Measurements from ENCODE around the gene FBLN2. TPM values are rescaled to one million over a fixed set of nuclear protein-coding genes. Genes with fewer than 3 reads are reported as not detected.
A peak's percentile ranks its signal among the peaks of the same experiment; 100 is the strongest.

The FBLN2 gene
- total and polyA plus RNA-seq, 4 donors: 16.7 to 494 (median 68.4) TPM

DNA sequence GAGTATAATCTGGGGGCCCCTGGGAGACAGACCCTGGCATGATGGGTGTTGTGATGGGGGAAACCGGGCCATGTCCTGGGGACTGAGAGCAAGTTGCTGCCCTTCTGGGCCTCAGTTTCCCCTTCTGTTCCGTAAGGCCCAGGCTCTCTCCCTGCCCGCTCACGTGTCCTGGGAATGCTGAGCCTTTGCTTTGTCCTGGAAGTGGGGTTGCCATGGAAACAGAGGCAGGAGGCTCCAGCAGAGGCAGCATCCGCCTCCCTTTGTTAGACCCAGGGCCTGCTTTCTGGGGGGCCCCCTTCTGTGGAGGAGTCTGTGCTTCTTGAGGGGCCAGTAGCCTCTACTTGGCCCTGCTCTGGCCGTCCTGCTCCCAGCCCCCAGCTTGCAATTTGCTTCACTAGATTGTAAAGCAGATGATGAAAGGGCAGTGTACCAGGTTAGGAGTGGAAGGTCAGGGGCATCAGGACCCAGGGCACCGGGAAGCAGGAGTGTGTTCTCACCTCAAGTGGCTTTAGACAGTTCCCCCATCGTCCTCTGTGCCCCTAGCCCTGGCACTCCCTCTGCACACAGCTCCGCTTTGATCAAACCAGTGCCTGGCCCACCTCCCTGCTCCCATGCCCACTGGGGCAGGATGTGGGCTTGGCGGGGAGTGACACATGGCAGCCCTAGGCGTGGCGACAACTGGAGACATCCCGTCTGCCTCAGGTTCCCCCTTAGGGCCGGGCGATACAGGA is 105.6 kb downstream of the FBLN2 start:
- DNase-seq: no peak
- Histone ChIP-seq H3K36me3 (ENCODE audit: control insufficient read depth in 1 of 2, insufficient read depth in 2 of 2, low read length in 1 of 2) (no peaks in the 10 kb centered on the region), H3K27ac (ENCODE audit: low read depth in 1 of 2, low read length in 2 of 2) (no peak overlapping the region), H3K27me3 (ENCODE audit: control insufficient read depth in 1 of 2, insufficient read depth in 2 of 2, low read length in 1 of 2) (no peaks in the 10 kb centered on the region), H3K4me3 (ENCODE audit: low read length in 2 of 2) (no peak overlapping the region), H3K9me3 (ENCODE audit: control insufficient read depth, low read length) (no peaks in the 10 kb centered on the region), H3K4me1 (ENCODE audit: control insufficient read depth in 1 of 2, insufficient read depth in 2 of 2, low read length in 2 of 2) (no peaks in the 10 kb centered on the region)
- intact Hi-C loops (cut with DNase I): loop anchor here (10.0 kb wide), 1 partner anchor 230 kb away; the partner anchor contains the start of gene WNT7A (in 2 of the 2)
- WGBS, 2 donors: 82 to 83% methylated on average over 15 of the region's 15 CpGs
- no peak for ATAC-seq (ENCODE audit: low FRiP score)

DNA sequence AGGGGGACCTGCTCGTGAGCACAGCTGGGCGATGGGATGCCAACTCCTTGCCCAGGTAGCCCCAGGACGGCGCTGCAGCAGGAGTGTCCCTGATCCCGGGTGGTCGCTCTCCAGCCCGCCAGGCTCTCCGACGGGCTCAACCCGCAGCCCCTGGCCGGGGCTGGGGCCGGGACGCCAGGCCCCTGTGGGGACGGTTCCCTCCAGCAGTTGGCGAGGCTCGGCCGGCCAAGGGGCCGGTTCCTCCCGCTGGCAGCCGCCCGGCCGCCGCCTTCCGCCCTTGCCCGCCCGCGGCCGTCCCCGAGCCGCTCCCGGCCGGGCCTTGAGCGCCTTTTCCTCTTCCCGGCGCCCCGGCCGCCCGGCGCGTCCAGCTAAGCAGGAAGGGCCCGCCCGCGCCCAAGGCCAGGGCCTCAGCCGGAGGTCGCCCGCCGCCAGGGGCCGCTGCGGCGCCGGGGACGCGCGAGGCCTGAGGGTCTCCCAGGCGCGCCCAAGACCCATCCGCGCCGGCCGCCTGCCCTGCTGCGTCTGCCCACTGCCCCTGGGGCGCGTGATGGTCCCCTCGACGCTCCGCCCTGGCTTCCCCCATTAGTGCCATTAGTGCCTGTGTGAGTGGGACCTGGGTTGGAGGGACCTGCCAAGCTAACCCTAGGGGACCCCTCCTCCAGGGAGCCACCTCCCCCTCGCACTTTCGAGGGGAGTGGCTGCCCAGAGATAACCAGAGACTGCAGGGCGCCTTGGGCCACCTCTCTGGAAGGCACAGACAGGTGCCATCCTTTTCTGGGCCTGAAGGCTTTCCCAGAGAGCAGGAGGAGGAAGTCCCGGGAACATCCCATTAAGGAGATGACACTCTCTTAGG is 106.4 kb downstream of the FBLN2 start:
- Histone ChIP-seq H3K27ac (ENCODE audit: low read depth in 1 of 2, low read length in 2 of 2) (no peak overlapping the region), H3K9me3 (ENCODE audit: control insufficient read depth, low read length) (no peaks in the 10 kb centered on the region), H3K4me3 (ENCODE audit: low read length in 2 of 2) (no peak overlapping the region), H3K36me3 (ENCODE audit: control insufficient read depth in 1 of 2, insufficient read depth in 2 of 2, low read length in 1 of 2) (no peaks in the 10 kb centered on the region), H3K27me3 (ENCODE audit: control insufficient read depth in 1 of 2, insufficient read depth in 2 of 2, low read length in 1 of 2) (no peaks in the 10 kb centered on the region), H3K4me1 (ENCODE audit: control insufficient read depth in 1 of 2, insufficient read depth in 2 of 2, low read length in 2 of 2) (no peaks in the 10 kb centered on the region)
- peak in 1 of 2 donors; percentile 83 for DNase-seq
- ATAC-seq (ENCODE audit: low FRiP score): no peak
- WGBS, 2 donors: 10 to 13% methylated on average over 55 to 70 of the region's 70 CpGs
- intact Hi-C loops (cut with DNase I): loop anchor here (10.0 kb wide), 1 partner anchor 230 kb away; the partner anchor contains the start of gene WNT7A (in 2 of the 2)

- H3K4me1 ChIP-seq (ENCODE audit: control insufficient read depth in 1 of 2, insufficient read depth in 2 of 2, low read length in 2 of 2): no peaks in the 10 kb centered on the region
- H3K27ac ChIP-seq (ENCODE audit: low read depth in 1 of 2, low read length in 2 of 2): no peak overlapping the region
- intact Hi-C loops (cut with DNase I): loop anchor here (10.0 kb wide), 1 partner anchor 228 kb away; the partner anchor contains the start of gene WNT7A (in 2 of the 2)
- H3K36me3 ChIP-seq (ENCODE audit: control insufficient read depth in 1 of 2, insufficient read depth in 2 of 2, low read length in 1 of 2): no peaks in the 10 kb centered on the region
- no peak for DNase-seq
- no peak overlapping the region for H3K4me3 ChIP-seq (ENCODE audit: low read length in 2 of 2)
- H3K9me3 ChIP-seq (ENCODE audit: control insufficient read depth, low read length): no peaks in the 10 kb centered on the region
- H3K27me3 ChIP-seq (ENCODE audit: control insufficient read depth in 1 of 2, insufficient read depth in 2 of 2, low read length in 1 of 2): no peaks in the 10 kb centered on the region
- 83 to 94% methylated on average over 8 of the region's 8 CpGs for WGBS, 2 donors
- ATAC-seq (ENCODE audit: low FRiP score): no peak
Measured at GRCh38 chr3:13656584-13657301, 107.8 kb downstream of the FBLN2 start.

- peak; percentile 68 for ATAC-seq (ENCODE audit: low FRiP score)
- intact Hi-C loops (cut with DNase I): loop anchor here (10.0 kb wide), 1 partner anchor 227 kb away; the partner anchor contains the start of gene WNT7A (in 2 of the 2)
- Histone ChIP-seq H3K27ac (ENCODE audit: low read depth in 1 of 2, low read length in 2 of 2) (no peak overlapping the region), H3K9me3 (ENCODE audit: control insufficient read depth, low read length) (no peaks in the 10 kb centered on the region), H3K4me3 (ENCODE audit: low read length in 2 of 2) (no peak overlapping the region), H3K4me1 (ENCODE audit: control insufficient read depth in 1 of 2, insufficient read depth in 2 of 2, low read length in 2 of 2) (no peaks in the 10 kb centered on the region), H3K27me3 (ENCODE audit: control insufficient read depth in 1 of 2, insufficient read depth in 2 of 2, low read length in 1 of 2) (no peaks in the 10 kb centered on the region), H3K36me3 (ENCODE audit: control insufficient read depth in 1 of 2, insufficient read depth in 2 of 2, low read length in 1 of 2) (no peaks in the 10 kb centered on the region)
- peak in 1 of 2 donors; percentile 86 for DNase-seq
- 10 to 12% methylated on average over 24 to 25 of the region's 25 CpGs for WGBS, 2 donors
Measured at GRCh38 chr3:13657660-13658435, 108.9 kb downstream of the FBLN2 start.

GRCh38 chr3:13658681-13659080 is 109.8 kb downstream of the FBLN2 start:
- Histone ChIP-seq H3K27ac (ENCODE audit: low read depth in 1 of 2, low read length in 2 of 2) (no peak overlapping the region), H3K36me3 (ENCODE audit: control insufficient read depth in 1 of 2, insufficient read depth in 2 of 2, low read length in 1 of 2) (no peaks in the 10 kb centered on the region), H3K4me3 (ENCODE audit: low read length in 2 of 2) (no peak overlapping the region), H3K9me3 (ENCODE audit: control insufficient read depth, low read length) (no peaks in the 10 kb centered on the region), H3K4me1 (ENCODE audit: control insufficient read depth in 1 of 2, insufficient read depth in 2 of 2, low read length in 2 of 2) (no peaks in the 10 kb centered on the region), H3K27me3 (ENCODE audit: control insufficient read depth in 1 of 2, insufficient read depth in 2 of 2, low read length in 1 of 2) (no peaks in the 10 kb centered on the region)
- intact Hi-C loops (cut with DNase I): loop anchor here (10.0 kb wide), 1 partner anchor 226 kb away; the partner anchor contains the start of gene WNT7A (in 2 of the 2)
- ATAC-seq (ENCODE audit: low FRiP score): no peak
- 62 to 71% methylated on average over 8 of the region's 8 CpGs for WGBS, 2 donors
- DNase-seq: no peak

- H3K27me3 ChIP-seq (ENCODE audit: control insufficient read depth in 1 of 2, insufficient read depth in 2 of 2, low read length in 1 of 2): no peaks in the 10 kb centered on the region
- no peaks in the 10 kb centered on the region for H3K36me3 ChIP-seq (ENCODE audit: control insufficient read depth in 1 of 2, insufficient read depth in 2 of 2, low read length in 1 of 2)
- no peak overlapping the region for H3K4me3 ChIP-seq (ENCODE audit: low read length in 2 of 2)
- 77 to 82% methylated on average over 12 of the region's 12 CpGs for WGBS, 2 donors
- intact Hi-C loops (cut with DNase I): loop anchor here (10.0 kb wide), 1 partner anchor 225 kb away; the partner anchor contains the start of gene WNT7A (in 2 of the 2)
- no peak overlapping the region for H3K27ac ChIP-seq (ENCODE audit: low read depth in 1 of 2, low read length in 2 of 2)
- DNase-seq: no peak
- H3K4me1 ChIP-seq (ENCODE audit: control insufficient read depth in 1 of 2, insufficient read depth in 2 of 2, low read length in 2 of 2): no peaks in the 10 kb centered on the region
- ATAC-seq (ENCODE audit: low FRiP score): no peak
- no peaks in the 10 kb centered on the region for H3K9me3 ChIP-seq (ENCODE audit: control insufficient read depth, low read length)
Measured at GRCh38 chr3:13659221-13659969, 110.5 kb downstream of the FBLN2 start.

DNA sequence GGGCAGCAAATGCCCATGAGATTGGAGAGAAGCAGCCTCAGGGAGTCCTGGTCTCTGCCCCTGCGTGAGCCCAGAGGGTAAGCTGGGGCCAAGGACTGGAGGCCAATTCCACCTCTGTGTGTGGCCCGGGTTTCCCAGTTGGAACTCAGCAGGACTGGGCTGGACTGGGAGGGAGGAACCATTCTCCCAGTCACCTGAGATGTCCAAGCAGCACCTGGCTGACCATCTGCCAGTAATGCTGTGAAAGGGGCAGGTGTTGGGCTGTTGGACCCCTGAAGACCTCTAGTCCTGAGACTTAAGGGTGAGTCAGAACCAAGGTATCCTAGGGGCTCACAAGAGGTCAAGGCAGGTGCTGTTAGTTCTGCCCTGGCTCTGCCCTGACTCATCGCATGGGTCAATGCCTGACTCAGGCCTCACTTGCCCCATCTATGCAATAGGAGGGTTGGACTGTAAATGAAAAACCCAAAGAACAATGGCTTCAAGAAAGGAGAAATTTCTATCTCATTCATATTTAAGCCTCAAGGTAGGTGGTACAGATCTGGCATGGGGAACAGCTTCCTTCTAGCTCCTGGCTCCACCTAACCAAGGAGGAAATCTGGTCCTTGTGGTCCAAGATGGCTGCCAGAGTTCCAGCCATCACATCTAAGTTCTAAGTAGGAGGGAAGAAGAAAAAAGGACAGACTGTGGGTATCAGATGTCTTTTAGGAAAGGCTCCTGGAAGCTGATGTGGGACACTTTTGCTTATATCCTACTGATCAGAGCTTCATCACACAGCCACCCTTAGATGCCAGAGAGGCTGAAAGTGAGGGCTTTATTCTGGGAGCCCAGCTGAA is 111.3 kb downstream of the FBLN2 start:
- 80 to 98% methylated on average over 3 of the region's 3 CpGs for WGBS, 2 donors
- ATAC-seq (ENCODE audit: low FRiP score) (no peak), DNase-seq (no peak)
- Histone ChIP-seq H3K9me3 (ENCODE audit: control insufficient read depth, low read length) (no peaks in the 10 kb centered on the region), H3K4me3 (ENCODE audit: low read length in 2 of 2) (no peak overlapping the region), H3K27me3 (ENCODE audit: control insufficient read depth in 1 of 2, insufficient read depth in 2 of 2, low read length in 1 of 2) (no peaks in the 10 kb centered on the region), H3K36me3 (ENCODE audit: control insufficient read depth in 1 of 2, insufficient read depth in 2 of 2, low read length in 1 of 2) (no peaks in the 10 kb centered on the region), H3K27ac (ENCODE audit: low read depth in 1 of 2, low read length in 2 of 2) (no peak overlapping the region), H3K4me1 (ENCODE audit: control insufficient read depth in 1 of 2, insufficient read depth in 2 of 2, low read length in 2 of 2) (no peaks in the 10 kb centered on the region)
- intact Hi-C loops (cut with DNase I): no loop called here

All from aorta (tissue), 5 donors.